NCI-H2029 (cell line): ENCODE data around the gene ACACA.

Experiments used
- DNase-seq: peaks from one replicate; lab custom pipeline; 2025; lab: John Stamatoyannopoulos, UW

Gene ACACA

GRCh38 chr17:37231887-37232286, 174.7 kb downstream of the ACACA start:
- DNase-seq, result no peak

- DNase-seq, result no peak
Measured at GRCh38 chr17:37230633-37231032, 176.0 kb downstream of the ACACA start.

DNA sequence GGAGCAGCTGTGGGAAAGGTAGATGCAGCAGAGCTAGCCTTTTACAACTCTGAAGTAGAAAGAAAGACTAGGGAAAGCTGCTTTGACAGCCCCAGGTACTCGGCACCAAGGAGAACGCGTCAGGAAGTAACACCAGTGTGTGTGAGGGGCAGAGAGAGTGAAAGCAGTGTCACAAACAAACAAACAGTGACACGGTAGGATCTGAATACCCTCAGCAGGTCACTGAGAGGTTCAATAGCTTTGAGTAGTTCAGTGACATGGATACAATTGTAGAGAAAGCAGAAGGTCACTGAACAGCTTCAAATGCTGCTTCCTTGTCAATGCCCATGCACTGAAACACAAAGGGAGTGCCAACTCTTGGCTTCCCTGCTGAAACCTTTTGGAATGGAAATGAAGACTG, 181.2 kb downstream of the ACACA start:
- DNase-seq, result no peak

- no peak for DNase-seq
Measured at GRCh38 chr17:37221865-37222264, 184.8 kb downstream of the ACACA start.

- no peak for DNase-seq
Measured at GRCh38 chr17:37220607-37220953, 186.1 kb downstream of the ACACA start.

DNA sequence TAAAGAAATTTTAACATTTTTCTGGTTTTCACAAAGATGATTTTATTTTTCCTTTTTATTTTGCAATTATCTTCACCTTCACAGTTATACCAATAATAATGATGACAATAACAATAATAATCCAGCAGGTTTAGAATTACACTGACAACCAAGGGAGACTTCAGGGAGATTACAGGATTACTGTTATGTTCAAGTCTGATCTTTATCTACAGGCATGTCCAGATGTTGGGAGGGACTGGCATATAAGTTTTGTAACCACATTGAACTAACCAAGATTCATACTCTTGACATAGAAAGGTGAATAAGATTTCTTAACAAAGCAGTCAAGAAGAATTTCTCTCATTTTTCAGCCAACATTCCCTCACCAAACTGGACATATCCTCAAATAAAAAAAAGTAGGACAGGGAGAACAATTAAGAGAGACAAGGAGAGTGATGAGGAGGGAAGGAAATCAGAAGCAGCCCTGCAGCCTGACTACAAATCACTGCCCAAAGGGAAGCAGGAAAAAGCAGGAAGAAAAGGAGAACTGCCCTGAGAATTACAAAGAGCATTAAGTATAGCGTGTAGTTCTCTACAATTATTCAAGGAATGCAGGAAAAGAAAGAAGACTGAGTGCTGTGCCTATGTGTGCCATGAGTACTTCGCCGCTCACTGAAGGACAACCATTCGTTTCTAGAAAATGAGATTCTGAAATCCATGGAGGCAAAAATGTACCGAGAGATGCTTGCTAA, 186.6 kb downstream of the ACACA start:
- no peak for DNase-seq

GRCh38 chr17:37218849-37219248, 187.8 kb downstream of the ACACA start:
- DNase-seq, result no peak

GRCh38 chr17:37214416-37214815, 192.2 kb downstream of the ACACA start:
- no peak for DNase-seq

DNA sequence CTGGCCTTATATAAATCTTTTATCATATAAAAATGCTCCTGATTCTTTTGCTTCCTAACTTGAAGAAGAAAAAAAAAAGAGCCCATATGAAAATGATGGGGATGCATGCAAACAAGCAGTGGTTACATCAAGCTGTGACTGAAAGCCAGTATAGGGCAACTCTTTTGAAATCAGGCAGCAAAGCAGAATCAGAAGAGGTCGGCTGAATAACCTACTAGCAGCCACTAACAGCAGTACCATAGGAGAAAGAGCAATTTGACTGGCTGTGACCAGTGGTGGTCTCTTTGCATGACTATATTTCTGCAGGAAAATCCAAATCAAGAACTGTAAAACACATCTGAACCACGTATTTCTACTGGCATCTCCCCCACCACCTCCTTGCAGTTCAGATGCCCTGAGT, 192.7 kb downstream of the ACACA start:
- DNase-seq, result no peak

GRCh38 chr17:37212179-37212578, 194.5 kb downstream of the ACACA start:
- DNase-seq, result no peak

- no peak for DNase-seq
Measured at GRCh38 chr17:37211136-37211535, 195.5 kb downstream of the ACACA start.

DNA sequence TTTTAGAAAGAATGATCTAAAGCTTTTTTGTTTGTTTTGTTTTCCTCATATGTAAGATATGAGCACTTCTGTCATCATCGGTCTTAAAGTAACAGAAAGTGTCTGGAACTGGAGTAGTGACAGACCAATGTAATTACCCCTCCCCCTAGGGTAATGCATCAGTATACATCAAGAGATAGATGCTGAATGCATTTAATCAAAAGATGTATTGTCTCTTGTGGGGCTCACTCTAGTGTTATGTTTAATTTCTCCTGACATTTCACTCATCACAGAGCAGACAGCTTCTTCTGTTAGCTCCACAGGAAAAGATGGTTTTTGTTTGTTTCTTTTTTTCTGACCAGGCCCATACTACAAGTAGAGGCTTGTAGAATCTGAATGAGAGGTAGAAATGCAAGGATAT, 199.5 kb downstream of the ACACA start:
- DNase-seq, result no peak

DNA sequence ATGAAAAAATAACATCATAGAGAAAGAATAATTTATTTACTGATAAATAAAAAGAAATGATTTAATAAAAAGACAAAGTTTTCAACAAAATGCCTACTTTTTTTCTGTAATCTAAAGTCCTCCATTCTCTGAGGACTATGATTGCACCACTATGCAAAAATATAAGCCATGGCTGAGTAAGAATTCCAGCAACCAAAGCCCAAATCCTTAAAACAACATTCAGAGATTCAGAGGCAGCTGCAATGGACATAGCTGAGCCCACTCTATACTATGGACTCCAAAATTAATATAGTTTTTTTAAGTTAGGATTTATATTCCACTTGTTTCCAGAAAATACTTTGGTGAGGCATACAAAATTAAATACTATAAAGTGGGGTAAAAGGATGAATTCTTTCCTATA, 200.3 kb downstream of the ACACA start:
- no peak for DNase-seq

GRCh38 chr17:37200497-37200896, 206.1 kb downstream of the ACACA start:
- no peak for DNase-seq

- DNase-seq, result no peak
Measured at GRCh38 chr17:37197336-37197735, 209.3 kb downstream of the ACACA start.

DNA sequence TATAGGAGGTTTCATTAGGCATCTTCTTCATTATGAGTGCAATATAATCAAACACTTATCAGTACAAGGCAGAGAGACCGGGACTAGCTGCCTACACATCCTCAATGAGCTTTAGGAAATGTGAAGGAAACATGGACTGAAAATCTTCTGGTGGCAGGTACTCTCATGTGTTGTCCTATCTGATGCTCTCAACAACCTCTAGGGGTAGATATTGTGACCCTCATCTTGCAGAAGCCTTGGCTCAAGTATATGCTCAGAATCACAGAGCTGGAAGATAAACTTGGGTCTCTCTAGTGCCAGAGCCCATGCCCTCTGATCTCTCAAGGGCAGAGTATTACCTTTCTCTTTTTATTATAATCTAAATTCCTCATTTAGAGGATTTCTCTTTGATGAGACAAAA, 212.4 kb downstream of the ACACA start:
- DNase-seq, result no peak

DNA sequence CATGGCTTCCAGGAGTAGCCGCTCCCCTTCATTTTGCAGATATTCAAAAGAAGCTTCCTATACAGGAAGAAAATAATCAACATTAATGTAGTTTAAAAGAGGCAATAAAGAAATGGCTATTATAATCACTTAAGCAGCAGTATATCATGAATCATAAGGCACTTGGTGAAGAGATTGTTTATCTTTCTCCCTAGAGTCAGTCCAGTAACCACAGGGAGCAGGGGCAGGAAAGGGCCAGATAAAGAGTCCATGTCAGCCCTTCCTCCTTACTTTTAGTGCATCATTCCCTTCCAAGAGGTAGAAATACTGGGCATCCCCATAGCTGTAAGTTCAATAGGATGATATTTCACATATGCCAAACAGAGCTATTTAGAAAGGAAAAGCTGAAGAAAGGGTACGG, 215.4 kb downstream of the ACACA start:
- DNase-seq, result no peak

GRCh38 chr17:37190493-37190892, 216.1 kb downstream of the ACACA start:
- DNase-seq, result no peak

GRCh38 chr17:37188157-37188556, 218.5 kb downstream of the ACACA start:
- DNase-seq, result no peak

- no peak for DNase-seq
Measured at GRCh38 chr17:37187262-37187661, 219.4 kb downstream of the ACACA start.

GRCh38 chr17:37182786-37183465, 223.7 kb downstream of the ACACA start:
- DNase-seq, result no peak

GRCh38 chr17:37180376-37180775, 226.3 kb downstream of the ACACA start:
- DNase-seq, result no peak

GRCh38 chr17:37179893-37180292, 226.7 kb downstream of the ACACA start:
- no peak for DNase-seq
